H1 (cell line): Measurements from ENCODE around the gene CORIN. TPM values are rescaled to one million over a fixed set of nuclear protein-coding genes. Genes with fewer than 3 reads are reported as not detected.

Experiments
- CTCF ChIA-PET: fragments of 300-600 bp; sonication (Branson Sonifier 250); formaldehyde crosslinking; loops from one replicate; lab custom pipeline; 2021; ENCODE audit not compliant: partially characterized antibody; lab: Charles Lee
- POLR2A ChIA-PET: fragments of 300-600 bp; sonication (Branson Sonifier 250); formaldehyde crosslinking; loops from one replicate; lab custom pipeline; 2021; ENCODE audit warnings: inconsistent platforms; ENCODE audit not compliant: partially characterized antibody; lab: Charles Lee
- DNase-seq, 2 experiments: peaks; one replicate each; pipeline versions ENCODE4 v3.0.0 to v3.0.0-alpha.2; 2010 to 2022; ENCODE audit warnings: low spot score in 2 of 2, low read depth in 1 of 2, mixed read lengths in 1 of 2
- FAIRE-seq: peaks from 2 replicates; lab custom pipeline; 2011; peaks lifted over from hg19 to GRCh38; lab: Jason Lieb, UNC
- H2AFZ ChIP-seq: 2 replicates; pipeline ENCODE4 v1.8.1; 2012; ENCODE audit warnings: low read length, inconsistent platforms
- H2AK5ac ChIP-seq: 2 replicates; pipeline ENCODE4 v1.6.1; 2013; ENCODE audit warnings: low read depth, low read length
- H2BK120ac ChIP-seq: replicated peaks from 2 replicates; pipeline ENCODE3; 2013; ENCODE audit warnings: low read depth, low read length, inconsistent platforms
- H2BK12ac ChIP-seq: 2 replicates; pipeline ENCODE4 v1.6.1; 2013; ENCODE audit warnings: low read depth, low read length
- H2BK15ac ChIP-seq: 2 replicates; pipeline ENCODE4 v1.6.1; 2013; ENCODE audit warnings: low read length
- H2BK20ac ChIP-seq: 2 replicates; pipeline ENCODE4 v1.6.1; 2013; ENCODE audit warnings: low read length
- H2BK5ac ChIP-seq: 2 replicates; pipeline ENCODE4 v1.6.1; 2013; ENCODE audit warnings: low read depth, low read length
- H3K14ac ChIP-seq: 2 replicates; pipeline ENCODE4 v1.6.1; 2013; ENCODE audit warnings: inconsistent platforms; ENCODE audit not compliant: insufficient read length
- H3K18ac ChIP-seq: 2 replicates; pipeline ENCODE4 v1.6.1; 2013; ENCODE audit warnings: low read length; ENCODE audit errors: extremely low read depth
- H3K23ac ChIP-seq: 2 replicates; pipeline ENCODE4 v1.6.1; 2013; ENCODE audit warnings: inconsistent platforms; ENCODE audit not compliant: insufficient read length
- H3K23me2 ChIP-seq: 2 replicates; pipeline ENCODE4 v1.6.1; 2013; ENCODE audit warnings: low read depth, low read length
- H3K27ac ChIP-seq: 2 replicates; pipeline ENCODE4 v1.6.1; 2011; ENCODE audit warnings: low read depth, low read length, inconsistent platforms
- H3K27me3 ChIP-seq, 4 experiments: replicated peaks in 1 of 4; 1 replicate in 1 of 4; 2 replicates in 3 of 4; pipeline versions ENCODE4 v1.6.1 to v1.8.1; 2011 to 2013; ENCODE audit warnings: low read length in 3 of 4, mild to moderate bottlenecking in 3 of 4, inconsistent platforms in 2 of 4, mixed read lengths in 2 of 4, moderate library complexity in 1 of 4; ENCODE audit not compliant: control insufficient read depth in 3 of 4, insufficient read depth in 3 of 4; ENCODE audit errors: extremely low read depth in 1 of 4
- H3K36me3 ChIP-seq, 4 experiments: 2 replicates each; pipeline versions ENCODE4 v1.6.1 to v1.8.1; 2011 to 2013; ENCODE audit warnings: mild to moderate bottlenecking in 4 of 4, low read length in 3 of 4, moderate library complexity in 2 of 4, control low read depth in 1 of 4, inconsistent platforms in 1 of 4; ENCODE audit not compliant: insufficient read depth in 4 of 4, control insufficient read depth in 2 of 4
- H3K4ac ChIP-seq: replicated peaks from 2 replicates; pipeline ENCODE3; 2013; ENCODE audit warnings: low read length, low read depth, mixed read lengths, inconsistent platforms; ENCODE audit not compliant: insufficient read length
- H3K4me1 ChIP-seq, 4 experiments: replicated peaks in 1 of 4; 1 replicate in 1 of 4; 2 replicates in 3 of 4; pipeline versions ENCODE4 v1.6.1 to v1.8.1; 2011 to 2013; ENCODE audit warnings: low read length in 3 of 4, inconsistent platforms in 2 of 4, mixed read lengths in 1 of 4; ENCODE audit not compliant: insufficient read depth in 4 of 4, control insufficient read depth in 3 of 4
- H3K4me2 ChIP-seq, 2 experiments: 2 replicates each; pipeline versions ENCODE4 v1.6.1 to v1.8.1; 2011 to 2013; ENCODE audit warnings: low read depth in 2 of 2, low read length in 2 of 2, control low read depth in 1 of 2, inconsistent platforms in 1 of 2, mild to moderate bottlenecking in 1 of 2; ENCODE audit not compliant: insufficient read depth in 1 of 2
- H3K4me3 ChIP-seq, 4 experiments: fragments of 200-600, 300-600 bp in 1 of 4; sonication (generic), shearing (Covaris generic), sonication (Bioruptor Twin) in 1 of 4; 2 replicates each; pipeline versions ENCODE4 v1.5.1 to v1.8.1; 2011 to 2016; ENCODE audit warnings: low read length in 4 of 4, low read depth in 3 of 4, control low read depth in 2 of 4, inconsistent platforms in 2 of 4, mild to moderate bottlenecking in 2 of 4, mixed read lengths in 1 of 4, moderate library complexity in 1 of 4; ENCODE audit not compliant: insufficient read depth in 2 of 4; ENCODE audit errors: extremely low read depth in 1 of 4
- H3K56ac ChIP-seq: replicated peaks from 2 replicates; pipeline ENCODE3; 2013; ENCODE audit warnings: low read depth, mild to moderate bottlenecking, mixed read lengths, low read length, inconsistent platforms; ENCODE audit not compliant: insufficient read length
- H3K79me1 ChIP-seq: 2 replicates; pipeline ENCODE4 v1.6.1; 2013; ENCODE audit warnings: low read depth, low read length, control low read depth
- H3K79me2 ChIP-seq, 2 experiments: 2 replicates each; pipeline versions ENCODE4 v1.6.1 to v1.8.1; 2012 to 2013; ENCODE audit warnings: low read length in 2 of 2, mild to moderate bottlenecking in 2 of 2, inconsistent platforms in 1 of 2; ENCODE audit not compliant: insufficient read depth in 2 of 2, control insufficient read depth in 1 of 2
- H3K9ac ChIP-seq, 4 experiments: replicated peaks in 1 of 4; 1 replicate in 1 of 4; 2 replicates in 3 of 4; pipeline versions ENCODE4 v1.6.1 to v1.8.1; 2011 to 2013; ENCODE audit warnings: low read depth in 3 of 4, low read length in 3 of 4, control low read depth in 2 of 4, mild to moderate bottlenecking in 2 of 4, moderate library complexity in 2 of 4, inconsistent platforms in 1 of 4; ENCODE audit errors: extremely low read depth in 1 of 4
- H3K9me3 ChIP-seq, 2 experiments: 2 replicates each; pipeline versions ENCODE4 v1.6.1 to v1.8.1; 2012 to 2013; ENCODE audit warnings: mild to moderate bottlenecking in 2 of 2, moderate library complexity in 2 of 2, control low read depth in 1 of 2, inconsistent platforms in 1 of 2, low read depth in 1 of 2, low read length in 1 of 2, mixed read lengths in 1 of 2; ENCODE audit not compliant: insufficient read depth in 2 of 2
- H4K20me1 ChIP-seq, 2 experiments: replicated peaks in 1 of 2; 2 replicates each; pipeline versions ENCODE3 to v1.8.1; 2011 to 2013; ENCODE audit warnings: inconsistent platforms in 2 of 2, low read length in 2 of 2, mild to moderate bottlenecking in 1 of 2; ENCODE audit not compliant: insufficient read depth in 2 of 2, control insufficient read depth in 1 of 2
- H4K5ac ChIP-seq: 2 replicates; pipeline ENCODE4 v1.6.1; 2013; ENCODE audit warnings: low read length, low read depth, mixed read lengths, inconsistent platforms; ENCODE audit not compliant: insufficient read length
- H4K8ac ChIP-seq: 2 replicates; pipeline ENCODE4 v1.8.0; 2013; ENCODE audit warnings: mild to moderate bottlenecking, moderate library complexity, low read length, inconsistent platforms; ENCODE audit not compliant: insufficient read depth; ENCODE audit errors: extremely low read depth
- H4K91ac ChIP-seq: replicated peaks from 2 replicates; pipeline ENCODE3; 2013; ENCODE audit warnings: low read length, mixed read lengths, inconsistent platforms; ENCODE audit not compliant: insufficient read length
- BACH1 ChIP-seq: IDR thresholded peaks from 2 replicates; pipeline ENCODE4 v1.6.1; 2012; ENCODE audit warnings: low read length, improper control_type of control experiment
- GABPA ChIP-seq: IDR thresholded peaks from 2 replicates; pipeline ENCODE4 v1.6.1; 2011; ENCODE audit warnings: mild to moderate bottlenecking, low read length, moderate library complexity, borderline replicate concordance; ENCODE audit not compliant: insufficient read depth
- HDAC2 ChIP-seq, 2 experiments: fragments of 300-600 bp in 1 of 2; sonication (generic) in 1 of 2; IDR thresholded peaks; 2 replicates each; pipeline ENCODE4 v1.6.1; 2011 to 2012; ENCODE audit warnings: low read depth in 2 of 2, low read length in 2 of 2, mild to moderate bottlenecking in 2 of 2, moderate library complexity in 2 of 2, borderline replicate concordance in 1 of 2, inconsistent platforms in 1 of 2
- NRF1 ChIP-seq: IDR thresholded peaks from 2 replicates; pipeline ENCODE4 v1.6.1; 2011; ENCODE audit warnings: mild to moderate bottlenecking, low read depth, low read length, improper control_type of control experiment
- PHF8 ChIP-seq: fragments of 200-600 bp; sonication (generic); conservative IDR thresholded peaks from 2 replicates; pipeline ENCODE4 v1.7.1; 2012; ENCODE audit warnings: low read depth, mild to moderate bottlenecking, inconsistent platforms, low read length, moderate library complexity
- RAD21 ChIP-seq, 2 experiments: IDR thresholded peaks in 1 of 2; conservative IDR thresholded peaks in 1 of 2; 2 replicates each; pipeline ENCODE4 v1.6.1; 2011; ENCODE audit warnings: low read depth in 2 of 2, low read length in 2 of 2, improper control_type of control experiment in 1 of 2, inconsistent platforms in 1 of 2, mild to moderate bottlenecking in 1 of 2, moderate library complexity in 1 of 2
- RFX5 ChIP-seq: IDR thresholded peaks from 2 replicates; pipeline ENCODE4 v1.6.1; 2011; ENCODE audit warnings: low read depth, low read length, improper control_type of control experiment, borderline replicate concordance
- SIN3A ChIP-seq, 2 experiments: IDR thresholded peaks in 1 of 2; conservative IDR thresholded peaks in 1 of 2; 2 replicates each; pipeline ENCODE4 v1.6.1; 2011 to 2012; ENCODE audit warnings: low read length in 2 of 2, improper control_type of control experiment in 1 of 2, low read depth in 1 of 2, mild to moderate bottlenecking in 1 of 2
- SP4 ChIP-seq: IDR thresholded peaks from 2 replicates; pipeline ENCODE4 v1.6.1; 2012; ENCODE audit warnings: low read length, inconsistent platforms
- polyA plus RNA-seq, 7 experiments: library from polyadenylated mRNA; depleted of rRNA in 3 of 7; stranded (reverse) in 5 of 7; unstranded in 2 of 7; fragments of >200 nt in 5 of 7; fragments of 200-250 nt in 2 of 7; gene quantifications; 1 replicate in 5 of 7; 2 replicates in 1 of 7; 4 replicates in 1 of 7; pipeline versions ENCODE4 v1.2.1 to v1.2.3, GENCODE V29; 2011 to 2013; ENCODE audit warnings: missing spikeins in 2 of 7, mixed read lengths in 2 of 7
- total RNA-seq: library from RNA; stranded (reverse); fragmentation: NEBNext Ultra II Directional; extraction: Animal tissue kit (Norgen Biotek cat#: 25700); gene quantifications from 2 replicates; pipeline ENCODE4 v1.2.1, GENCODE V29; 2021
- TF ChIP-seq, protein P1 (sequence below), 3 experiments: IDR thresholded peaks; 1 replicate in 2 of 3; 2 replicates in 1 of 3; pipeline versions ENCODE4 v1.5.1 to v1.6.1; 2011; ENCODE audit warnings: low read length in 3 of 3, mild to moderate bottlenecking in 3 of 3, inconsistent platforms in 2 of 3, low read depth in 1 of 3, moderate library complexity in 1 of 3; ENCODE audit not compliant: insufficient read depth in 1 of 3; ENCODE audit errors: control extremely low read depth in 1 of 3

Gene CORIN
- total and polyA plus RNA-seq, 2 of the 8 experiments (the other 6 are each of a cell fraction or from before 2014, with no cell fraction given), result 0.09 to 0.32 TPM

DNA sequence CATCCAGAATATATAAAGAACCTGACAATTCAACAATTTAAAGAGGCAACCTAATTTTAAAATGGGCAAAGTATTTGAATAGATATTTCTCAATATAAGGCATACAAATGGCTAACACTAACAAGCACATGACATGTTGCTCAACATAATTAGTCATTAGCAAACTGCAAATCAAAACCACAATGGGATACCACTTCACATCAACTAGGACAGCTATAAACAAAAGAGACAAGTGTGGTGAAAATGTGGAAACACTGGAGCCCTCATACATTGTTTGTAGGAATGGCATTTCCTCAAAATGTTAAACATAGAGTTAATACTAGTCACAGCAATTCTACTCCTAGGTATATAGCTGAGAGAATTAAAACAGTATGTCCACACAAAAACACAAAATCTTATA, 96.7 kb downstream of the CORIN start:
- H4K20me1 ChIP-seq, result no peaks in the 10 kb centered on the region
- no peaks in the 10 kb centered on the region for H3K23me2 ChIP-seq
- H3K4me2 ChIP-seq, result no peak overlapping the region
- H2BK120ac ChIP-seq, result no peak overlapping the region
- no peak overlapping the region for H3K18ac ChIP-seq
- H3K36me3 ChIP-seq, result no peaks in the 10 kb centered on the region
- H3K79me2 ChIP-seq, result no peaks in the 10 kb centered on the region
- no peak overlapping the region for H2AK5ac ChIP-seq
- H4K5ac ChIP-seq, result no peak overlapping the region
- no peak overlapping the region for H3K4ac ChIP-seq
- ChIA-PET CTCF (interaction anchor here (0.9 kb wide), 1 partner anchor 36 kb away, joined by 3 read pairs; no protein-coding TSS in a partner anchor), POLR2A (interaction anchor here (1.2 kb wide), 1 partner anchor 193 kb away, joined by 3 read pairs; no protein-coding TSS in a partner anchor)
- H2BK12ac ChIP-seq, result no peak overlapping the region
- no peak overlapping the region for H4K8ac ChIP-seq
- DNase-seq (no peak), FAIRE-seq (no peak)
- H2BK15ac ChIP-seq, result no peak overlapping the region
- no peak overlapping the region for H4K91ac ChIP-seq
- no peak overlapping the region for H3K14ac ChIP-seq
- H3K79me1 ChIP-seq, result no peaks in the 10 kb centered on the region
- H3K9ac ChIP-seq, result no peak overlapping the region
- H3K56ac ChIP-seq, result no peak overlapping the region
- no peaks in the 10 kb centered on the region for H3K4me1 ChIP-seq
- no peak overlapping the region for H2AFZ ChIP-seq
- no peak overlapping the region for H3K23ac ChIP-seq
- TF ChIP-seq SP4, result no peak
- TF ChIP-seq NRF1, result no peak
- no peak for TF ChIP-seq BACH1
- no peak for TF ChIP-seq GABPA
- no peak for TF ChIP-seq HDAC2 (IDR thresholded peaks at IDR 0.05; ENCODE audit: borderline replicate concordance in 1 of 2, low read depth in 2 of 2, low read length in 2 of 2)
- no peak for TF ChIP-seq SIN3A (conservative IDR thresholded peaks at IDR 0.05 in 1 of 2, IDR thresholded peaks at IDR 0.05 in 1 of 2; ENCODE audit: low read depth in 1 of 2, low read length in 2 of 2)
- no peak for TF ChIP-seq RAD21 (IDR thresholded peaks at IDR 0.05 in 1 of 2, conservative IDR thresholded peaks at IDR 0.05 in 1 of 2; ENCODE audit: low read depth in 2 of 2, low read length in 2 of 2)
- TF ChIP-seq RFX5, result no peak
- no peak for TF ChIP-seq PHF8
- TF ChIP-seq, protein P1, sequence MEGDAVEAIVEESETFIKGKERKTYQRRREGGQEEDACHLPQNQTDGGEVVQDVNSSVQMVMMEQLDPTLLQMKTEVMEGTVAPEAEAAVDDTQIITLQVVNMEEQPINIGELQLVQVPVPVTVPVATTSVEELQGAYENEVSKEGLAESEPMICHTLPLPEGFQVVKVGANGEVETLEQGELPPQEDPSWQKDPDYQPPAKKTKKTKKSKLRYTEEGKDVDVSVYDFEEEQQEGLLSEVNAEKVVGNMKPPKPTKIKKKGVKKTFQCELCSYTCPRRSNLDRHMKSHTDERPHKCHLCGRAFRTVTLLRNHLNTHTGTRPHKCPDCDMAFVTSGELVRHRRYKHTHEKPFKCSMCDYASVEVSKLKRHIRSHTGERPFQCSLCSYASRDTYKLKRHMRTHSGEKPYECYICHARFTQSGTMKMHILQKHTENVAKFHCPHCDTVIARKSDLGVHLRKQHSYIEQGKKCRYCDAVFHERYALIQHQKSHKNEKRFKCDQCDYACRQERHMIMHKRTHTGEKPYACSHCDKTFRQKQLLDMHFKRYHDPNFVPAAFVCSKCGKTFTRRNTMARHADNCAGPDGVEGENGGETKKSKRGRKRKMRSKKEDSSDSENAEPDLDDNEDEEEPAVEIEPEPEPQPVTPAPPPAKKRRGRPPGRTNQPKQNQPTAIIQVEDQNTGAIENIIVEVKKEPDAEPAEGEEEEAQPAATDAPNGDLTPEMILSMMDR (IDR thresholded peaks at IDR 0.05; ENCODE audit: control extremely low read depth in 1 of 3, insufficient read depth in 1 of 3, low read depth in 1 of 3, low read length in 3 of 3), result no peak
- H2BK20ac ChIP-seq, result no peak overlapping the region
- H3K4me3 ChIP-seq, result no peak overlapping the region
- no peak overlapping the region for H3K27ac ChIP-seq
- no peak overlapping the region for H2BK5ac ChIP-seq
- no peaks in the 10 kb centered on the region for H3K27me3 ChIP-seq
- H3K9me3 ChIP-seq, result 0 out of 4 replicates have a peak, but pooled peaks cover 0 to 5% of the 10 kb centered on the region in 2 experiments
